Measurements from ENCODE around the gene ACACA. TPM values are rescaled to one million over a fixed set of nuclear protein-coding genes. Genes with fewer than 3 reads are reported as not detected.

Gene ACACA
- total and polyA plus RNA-seq, 12 donors = 18.2 to 112 (median 70.4) TPM

GRCh38 chr17:37392024-37392590, 14.5 kb downstream of the ACACA start:
- no peaks in the 10 kb centered on the region for H3K27me3 ChIP-seq
- WGBS, 4 donors = 72 to 80% (median 74%) methylated on average over 3 of the region's 3 CpGs
- no peak overlapping the region for H3K27ac ChIP-seq
- H3K9me3 ChIP-seq (replicated peaks in 1 of 3) = no peaks in the 10 kb centered on the region
- H3K4me3 ChIP-seq = no peak overlapping the region
- H3K4me1 ChIP-seq (replicated peaks in 1 of 2) = no peaks in the 10 kb centered on the region
- no peaks in the 10 kb centered on the region for H3K36me3 ChIP-seq (replicated peaks in 1 of 2)
- intact Hi-C loops (cut with DNase I) = no loop called here
- DNase-seq = no peak
- TF ChIP-seq POLR2A (IDR thresholded peaks at IDR 0.05) (no peak), CTCF (IDR thresholded peaks at IDR 0.05) (no peak)

- TF ChIP-seq CTCF (IDR thresholded peaks at IDR 0.05) (no peak), POLR2A (IDR thresholded peaks at IDR 0.05) (no peak)
- Histone ChIP-seq H3K27me3 (no peaks in the 10 kb centered on the region), H3K27ac (no peak overlapping the region), H3K9me3 (replicated peaks in 1 of 3) (no peaks in the 10 kb centered on the region), H3K4me1 (replicated peaks in 1 of 2) (no peaks in the 10 kb centered on the region), H3K36me3 (replicated peaks in 1 of 2) (no peaks in the 10 kb centered on the region), H3K4me3 (no peak overlapping the region)
- 94 to 97% (median 96%) methylated on average over 6 of the region's 6 CpGs for WGBS, 4 donors
- intact Hi-C loops (cut with DNase I) = no loop called here
- no peak for DNase-seq
Observed at GRCh38 chr17:37391146-37391545, 15.5 kb downstream of the ACACA start.

- Histone ChIP-seq H3K4me1 (replicated peaks in 1 of 2) (no peaks in the 10 kb centered on the region), H3K27ac (no peak overlapping the region), H3K36me3 (replicated peaks in 1 of 2) (no peaks in the 10 kb centered on the region), H3K4me3 (no peak overlapping the region), H3K9me3 (replicated peaks in 1 of 3) (no peaks in the 10 kb centered on the region), H3K27me3 (no peaks in the 10 kb centered on the region)
- intact Hi-C loops (cut with DNase I) = no loop called here
- no peak for DNase-seq
- WGBS, 4 donors = 94 to 97% (median 96%) methylated on average over 4 of the region's 4 CpGs
- TF ChIP-seq POLR2A (IDR thresholded peaks at IDR 0.05) (no peak), CTCF (IDR thresholded peaks at IDR 0.05) (no peak)
Observed at GRCh38 chr17:37389160-37389559, 17.5 kb downstream of the ACACA start.

- Histone ChIP-seq H3K4me3 (no peak overlapping the region), H3K36me3 (replicated peaks in 1 of 2) (no peaks in the 10 kb centered on the region), H3K27me3 (no peaks in the 10 kb centered on the region), H3K4me1 (replicated peaks in 1 of 2) (no peaks in the 10 kb centered on the region), H3K27ac (no peak overlapping the region), H3K9me3 (replicated peaks in 1 of 3) (no peaks in the 10 kb centered on the region)
- 90 to 96% (median 92%) methylated on average over 3 of the region's 3 CpGs for WGBS, 4 donors
- intact Hi-C loops (cut with DNase I) = no loop called here
- DNase-seq = no peak
- TF ChIP-seq CTCF (IDR thresholded peaks at IDR 0.05) (no peak), POLR2A (IDR thresholded peaks at IDR 0.05) (no peak)
Observed at GRCh38 chr17:37388266-37388665, 18.4 kb downstream of the ACACA start.

Measured in adrenal gland (tissue), 12 donors.